HG03095 (cell line): ENCODE results near the gene PLCL2.
"Not testable (repeated sequence)": the region's sequence is repeated elsewhere in the genome, so short reads cannot be mapped to it uniquely, and the experiment has no call there.

Source experiments
- ATAC-seq: cut with Tn5 transposase; IDR thresholded peaks from one replicate; pipeline ENCODE4 v1.9.1; 2021; ENCODE audit warnings: moderate library complexity; ENCODE audit not compliant: unreplicated experiment

Gene PLCL2

DNA sequence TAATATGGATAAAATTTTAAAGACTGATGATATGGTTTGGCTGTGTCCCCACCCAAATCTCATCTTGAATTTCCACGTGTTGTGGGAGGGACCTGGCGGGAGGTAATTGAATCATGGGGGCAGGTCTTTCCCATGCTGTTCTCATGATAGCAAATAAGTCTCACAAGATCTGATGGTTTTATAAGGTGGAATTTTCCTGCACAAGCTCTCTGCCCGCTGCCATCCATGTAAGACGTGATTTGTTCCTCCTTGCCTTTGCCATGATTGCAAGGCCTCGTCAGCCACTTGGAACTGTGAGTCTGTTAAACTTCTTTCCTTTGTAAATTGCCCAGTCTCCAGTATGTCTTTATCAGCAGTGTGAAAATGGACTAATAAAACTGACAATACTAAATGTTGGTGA lies 222.0 kb downstream of the PLCL2 start:
- ATAC-seq, result not testable (repeated sequence)

DNA sequence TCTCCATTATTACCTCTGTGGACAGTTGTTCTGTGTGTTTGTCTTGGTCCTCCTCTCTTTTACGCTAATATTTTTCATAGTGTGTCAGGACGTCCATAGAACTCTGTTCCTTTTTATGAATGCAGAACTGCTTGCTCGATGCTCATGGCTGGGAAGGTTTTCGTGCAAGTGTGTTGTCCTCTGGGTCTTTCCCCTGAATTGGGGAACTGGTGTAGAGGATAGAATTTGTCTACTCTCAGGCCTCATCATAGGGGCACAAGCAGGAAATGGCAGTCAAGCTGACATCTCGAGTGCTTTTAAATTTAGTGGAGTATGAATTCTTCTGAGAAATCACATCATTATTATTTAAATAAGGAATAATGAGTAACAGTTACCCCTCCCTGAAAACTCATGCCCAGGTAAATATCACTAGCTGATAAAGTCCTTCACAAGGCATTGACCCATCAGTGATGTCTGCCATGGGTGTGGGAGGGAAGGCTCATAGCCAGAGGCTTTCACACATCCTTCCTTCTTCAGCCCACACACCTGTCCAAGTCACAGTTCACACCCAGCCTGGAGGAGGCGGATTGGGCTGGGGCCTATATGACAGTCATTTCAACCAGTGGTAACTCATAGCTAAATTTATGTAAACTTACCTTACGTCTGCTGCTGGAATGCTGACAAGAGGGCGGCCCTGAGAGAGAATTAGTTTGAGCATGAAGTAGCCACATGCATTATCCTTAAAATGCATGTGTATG lies 226.1 kb downstream of the PLCL2 start:
- no peak for ATAC-seq

DNA sequence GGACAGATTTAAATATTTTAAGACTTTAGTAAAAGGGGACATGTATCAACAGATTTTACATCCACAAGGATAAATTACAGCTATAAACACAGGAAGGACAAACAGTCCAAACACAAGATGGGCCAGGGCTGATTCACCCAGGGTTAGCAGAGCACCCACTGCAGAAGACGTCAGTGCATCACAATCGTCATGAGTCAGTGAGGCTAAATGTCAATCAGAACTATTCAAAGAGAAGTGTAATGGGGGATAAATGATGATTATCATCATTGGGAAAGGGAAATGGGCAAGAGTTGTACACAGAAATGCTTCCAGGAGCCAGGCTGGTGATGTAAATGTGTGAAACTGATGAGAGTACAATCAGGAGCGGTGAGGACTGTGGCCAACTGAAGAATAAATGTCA lies 226.8 kb downstream of the PLCL2 start:
- no peak for ATAC-seq

DNA sequence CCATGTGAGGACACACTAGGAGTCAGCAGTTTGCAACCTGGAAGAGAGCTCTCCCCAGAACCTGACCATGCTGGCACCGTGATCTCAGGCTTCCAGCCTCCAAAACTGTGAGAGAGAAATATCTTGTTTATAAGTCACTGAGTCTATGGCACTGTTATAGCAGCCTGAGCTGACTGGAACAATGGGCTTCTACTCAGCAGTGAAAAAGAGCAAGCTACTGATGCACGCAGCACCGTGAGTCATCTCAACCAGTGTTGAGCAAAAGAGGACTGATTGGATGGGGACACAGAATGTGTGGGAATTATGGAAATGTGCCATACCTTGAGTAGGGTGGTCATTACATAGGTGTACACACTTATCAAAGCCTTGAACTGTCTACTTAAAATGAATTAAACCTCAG lies 230.4 kb downstream of the PLCL2 start:
- ATAC-seq, result no peak

DNA sequence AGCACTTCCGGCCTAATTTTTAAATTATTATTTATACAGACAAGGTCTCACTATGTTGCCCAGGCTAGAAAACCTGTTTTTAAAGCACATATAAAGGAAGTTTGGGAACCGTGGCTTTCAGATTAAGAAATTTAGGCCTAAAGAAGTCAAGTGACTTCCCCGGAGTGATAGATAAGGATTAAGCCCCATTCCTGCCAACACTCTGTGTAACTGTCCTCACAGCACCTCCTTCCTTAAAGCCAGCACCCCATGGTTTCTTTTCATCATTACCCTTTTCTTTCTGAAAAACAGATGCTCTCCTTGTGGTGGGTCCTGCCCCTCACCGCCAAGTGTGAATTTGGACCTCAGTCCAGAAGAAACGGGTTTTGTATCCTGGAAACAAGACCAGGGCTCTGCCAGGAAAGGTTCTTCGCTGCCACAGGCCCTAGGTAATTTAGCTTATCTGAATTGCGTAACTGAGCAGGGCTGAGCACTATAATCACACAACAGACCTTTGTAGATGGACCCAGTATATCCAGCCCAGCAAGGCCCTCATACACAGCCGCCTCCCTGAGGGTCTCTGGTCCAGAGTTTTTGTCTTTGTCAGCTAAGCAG lies 231.3 kb downstream of the PLCL2 start:
- no peak for ATAC-seq

DNA sequence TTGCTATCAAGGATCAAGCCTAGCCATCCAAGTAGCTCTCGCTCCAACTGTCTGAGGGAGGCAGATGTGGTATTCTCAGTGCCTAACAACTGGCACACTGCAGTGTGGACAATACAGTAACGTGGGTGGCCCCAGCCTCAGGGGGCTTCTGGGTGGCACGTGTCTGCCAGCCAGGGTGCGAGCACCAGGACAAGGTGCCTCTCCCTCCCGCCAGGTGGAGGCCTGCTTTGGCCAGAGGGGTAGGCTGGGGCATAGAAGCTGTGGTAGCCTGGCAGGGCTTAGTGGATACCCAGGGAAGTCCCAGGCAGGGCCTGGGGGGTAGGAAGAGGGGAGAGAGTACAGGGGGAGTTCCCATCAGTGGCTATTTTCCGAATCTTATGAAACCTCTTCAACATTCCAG lies 234.0 kb downstream of the PLCL2 start:
- no peak for ATAC-seq

DNA sequence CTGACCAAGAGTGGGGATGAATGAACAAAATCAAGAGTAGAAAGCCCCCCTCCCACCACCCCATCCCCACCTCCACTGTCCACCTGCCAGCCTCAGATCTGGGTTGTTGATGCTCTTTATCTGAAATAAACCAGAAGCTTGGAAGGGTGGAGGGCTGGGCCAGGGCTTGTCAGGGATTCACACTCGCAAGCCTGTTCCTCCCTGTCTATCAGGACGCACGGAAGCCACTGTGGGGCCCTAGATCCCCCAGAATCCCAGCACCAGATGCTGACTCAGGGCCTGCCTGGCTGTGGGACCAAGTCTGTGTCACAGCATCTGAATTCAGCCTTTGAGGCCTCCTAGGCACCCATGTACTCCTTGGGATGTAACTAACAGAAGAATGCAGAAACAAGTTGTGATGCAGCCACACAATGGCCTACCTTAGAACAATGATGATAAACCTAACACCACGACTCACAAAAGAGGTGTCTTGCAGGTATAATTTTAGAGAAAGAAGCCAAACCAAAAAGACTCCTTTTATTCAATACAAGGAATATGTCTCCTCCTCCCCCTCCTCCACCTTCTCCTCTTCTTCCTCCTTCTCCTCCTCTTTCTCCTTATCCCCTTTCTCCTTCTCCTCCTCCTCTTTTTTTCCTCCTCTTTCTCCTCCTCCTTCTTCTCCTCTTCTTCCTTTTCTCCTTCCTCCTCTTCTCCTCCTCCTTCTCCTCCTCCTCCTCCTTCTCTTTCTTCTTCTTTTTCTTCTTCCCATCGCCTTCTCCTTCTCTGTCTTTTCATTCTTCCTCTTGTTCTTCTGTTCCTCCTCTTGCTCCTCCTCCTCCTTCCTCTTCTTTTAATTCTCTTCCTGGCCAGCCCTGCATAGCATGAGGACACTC lies 234.7 kb downstream of the PLCL2 start:
- no peak for ATAC-seq

DNA sequence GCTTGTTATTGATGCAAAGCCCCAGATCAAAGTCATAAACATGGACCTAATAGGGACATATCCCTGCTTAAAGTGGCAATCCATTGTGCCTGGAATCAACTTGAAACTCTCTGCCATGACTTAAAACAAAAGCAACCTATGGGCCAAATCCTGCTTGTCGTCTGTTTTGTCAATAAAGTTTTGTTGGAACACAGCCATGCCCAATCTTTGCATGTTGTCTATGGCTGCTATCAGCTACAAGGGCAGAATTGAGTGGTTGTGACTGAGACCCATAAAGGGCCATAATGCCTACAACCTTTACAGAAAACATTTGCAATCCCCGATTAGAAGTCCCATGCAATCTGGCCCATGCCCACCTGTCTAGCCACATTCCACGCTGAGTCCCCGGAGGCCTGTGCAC lies 235.4 kb downstream of the PLCL2 start:
- ATAC-seq, result no peak

DNA sequence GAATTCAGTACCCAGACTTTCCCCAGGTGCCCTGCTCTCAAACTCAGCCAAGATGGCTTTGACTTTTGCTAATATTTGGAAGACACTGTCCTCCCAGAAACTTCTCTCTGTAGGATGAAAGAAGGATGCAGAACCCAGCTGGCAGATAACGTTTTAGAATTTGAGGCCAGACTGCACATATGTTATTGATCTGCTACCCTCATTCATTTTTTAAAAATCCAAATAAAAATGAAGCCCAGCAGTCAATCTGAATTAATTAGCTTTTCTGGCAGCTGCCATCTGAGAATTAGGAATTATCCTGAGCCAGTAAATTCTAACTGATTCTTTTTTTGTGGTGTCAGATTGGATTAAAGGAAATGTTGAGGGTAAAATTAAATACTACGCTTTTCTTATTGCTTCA lies 236.6 kb downstream of the PLCL2 start:
- no peak for ATAC-seq

DNA sequence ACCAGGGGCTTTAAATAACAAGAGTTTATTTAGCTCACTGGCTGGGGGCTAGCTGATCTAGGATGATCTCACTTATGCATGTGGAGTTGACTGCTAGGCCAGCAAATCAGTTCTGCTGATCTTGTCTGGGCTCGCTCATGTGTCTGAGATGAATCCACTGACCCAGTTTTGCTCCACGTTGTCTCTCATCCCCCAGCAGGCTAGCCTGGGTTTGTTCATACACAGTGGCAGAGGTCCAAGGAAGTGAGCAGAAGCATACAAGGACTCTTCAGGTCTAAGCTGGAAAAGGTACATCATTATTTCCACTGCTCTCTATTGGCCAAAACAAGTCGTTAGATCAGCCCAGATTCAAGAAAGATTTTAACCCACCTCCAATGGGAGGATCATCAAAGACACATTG lies 238.0 kb downstream of the PLCL2 start:
- no peak for ATAC-seq

DNA sequence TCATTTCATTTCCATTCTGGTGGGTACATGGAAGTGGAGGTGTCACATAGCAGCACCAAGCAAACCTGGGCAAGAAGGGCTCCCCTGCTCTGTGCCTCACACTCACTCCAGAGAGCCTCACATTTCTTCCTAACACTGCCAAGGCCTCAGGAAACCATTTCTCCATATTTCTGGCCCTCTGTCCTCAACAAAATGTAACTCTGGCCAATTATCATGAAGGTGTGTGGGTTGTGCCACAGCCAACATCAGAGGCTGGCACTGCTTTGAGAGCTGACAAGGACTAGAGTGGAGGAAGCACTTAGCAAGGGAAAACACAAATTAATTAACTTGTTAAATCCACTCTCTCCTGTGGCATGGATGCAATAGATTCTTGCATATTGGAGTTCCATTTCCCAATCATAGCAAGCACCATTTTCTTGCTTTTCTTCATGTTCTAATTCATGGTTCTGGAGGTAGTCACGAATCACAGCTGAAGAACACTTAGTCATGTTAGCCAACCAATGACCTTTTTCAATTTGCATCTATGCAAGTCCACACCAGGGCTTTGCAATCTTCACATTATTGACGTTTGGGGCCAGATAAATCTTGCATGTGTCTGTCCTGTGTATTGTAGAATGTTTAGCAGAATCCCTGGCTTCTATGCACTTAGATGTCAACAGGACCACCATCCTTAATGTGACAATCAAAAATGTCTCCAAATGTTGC lies 241.1 kb downstream of the PLCL2 start:
- no peak for ATAC-seq

DNA sequence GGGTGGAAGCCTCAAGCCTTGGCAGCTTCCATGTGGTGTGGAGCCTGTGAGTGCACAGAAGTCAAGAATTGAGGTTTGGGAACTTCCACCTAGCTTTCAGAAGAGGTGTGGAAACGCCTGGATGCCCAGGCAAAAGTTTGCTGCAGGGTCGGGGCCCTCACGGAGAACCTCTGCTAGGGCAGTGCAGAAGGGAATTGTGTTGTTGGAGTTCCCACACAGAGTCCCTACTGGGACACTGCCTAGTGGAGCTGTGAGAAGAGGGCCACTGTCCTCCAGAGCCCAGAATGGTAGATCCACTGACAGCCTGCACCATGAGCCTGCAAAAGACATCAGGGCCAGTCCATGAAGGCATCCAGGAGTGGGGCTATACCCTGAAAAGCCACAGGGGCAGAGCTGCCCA lies 243.9 kb downstream of the PLCL2 start:
- not testable (repeated sequence) for ATAC-seq

DNA sequence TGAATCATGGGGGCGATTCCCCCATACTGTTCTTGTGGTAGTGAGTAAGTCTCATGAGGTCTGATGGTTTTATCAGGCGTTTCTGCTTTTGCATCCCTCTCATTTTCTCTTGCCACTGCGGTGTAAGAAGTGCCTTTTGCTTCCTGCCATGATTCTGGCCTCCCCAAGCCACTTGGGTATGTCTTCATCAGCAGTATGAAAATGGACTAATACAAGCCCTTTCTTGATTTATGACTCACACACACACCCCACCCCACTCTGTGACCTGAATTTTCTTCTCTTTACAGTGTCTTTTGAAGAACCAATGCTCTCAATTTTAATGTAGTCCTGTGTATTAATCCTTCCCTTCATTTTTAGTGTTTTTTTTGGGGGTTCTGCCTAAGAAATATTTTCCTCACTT lies 244.8 kb downstream of the PLCL2 start:
- no peak for ATAC-seq

DNA sequence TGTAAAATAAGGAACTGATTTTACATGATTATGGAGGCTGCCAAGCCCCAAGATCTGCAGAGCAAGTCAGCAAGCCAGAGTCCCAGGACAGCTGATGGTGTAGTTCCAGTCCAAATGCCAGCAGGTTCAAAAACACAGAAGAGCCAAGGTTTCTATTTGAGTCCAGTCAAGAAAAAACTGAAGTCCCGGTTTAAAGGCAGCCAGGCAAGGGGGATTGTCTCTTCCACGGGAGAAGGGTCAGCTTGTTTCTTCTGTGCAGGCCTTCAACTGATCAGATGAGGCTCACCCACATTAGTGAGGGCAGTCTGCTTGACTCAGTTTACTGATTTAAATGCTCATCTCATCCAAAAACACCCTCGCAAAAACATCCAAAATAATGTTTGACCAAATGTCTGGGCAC lies 246.2 kb downstream of the PLCL2 start:
- no peak for ATAC-seq

DNA sequence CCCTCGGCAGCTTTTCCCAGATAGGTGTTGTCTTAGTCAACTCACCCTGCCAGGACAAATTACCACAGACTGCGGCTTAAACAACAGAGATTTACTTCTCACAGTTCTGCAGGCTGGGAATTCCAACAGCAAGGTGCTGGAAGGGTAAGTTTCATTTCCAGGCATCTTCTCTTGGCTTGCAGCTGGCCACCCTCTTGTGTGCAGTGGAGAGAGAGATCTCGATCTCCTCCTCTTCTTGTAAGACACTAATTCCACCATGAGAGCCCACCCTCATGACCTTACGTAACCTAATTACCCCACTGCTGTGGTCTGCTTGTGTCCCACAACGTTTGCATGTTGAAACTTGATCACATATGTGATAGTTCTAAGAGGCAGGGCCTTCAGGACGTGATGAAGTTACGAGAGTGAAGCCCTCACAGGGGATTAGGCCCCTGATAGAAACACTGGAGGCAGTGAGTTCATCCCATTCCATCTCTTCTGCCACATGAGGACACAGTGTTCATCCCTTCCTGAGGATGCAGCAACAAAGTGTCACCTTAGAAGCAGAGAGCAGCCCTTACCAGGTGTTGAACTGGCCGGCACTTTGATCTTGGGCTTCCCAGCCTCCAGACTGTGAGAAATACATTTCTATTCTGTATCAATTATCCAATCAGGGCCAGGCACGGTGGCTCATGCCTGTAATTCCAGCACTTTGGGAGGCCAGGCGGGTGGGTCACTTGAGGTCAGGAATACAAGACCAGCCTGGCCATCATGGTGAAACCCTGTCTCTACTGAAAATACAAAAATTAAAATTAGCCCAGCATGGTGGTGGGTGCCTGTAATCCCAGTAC lies 247.7 kb downstream of the PLCL2 start:
- ATAC-seq, result no peak

DNA sequence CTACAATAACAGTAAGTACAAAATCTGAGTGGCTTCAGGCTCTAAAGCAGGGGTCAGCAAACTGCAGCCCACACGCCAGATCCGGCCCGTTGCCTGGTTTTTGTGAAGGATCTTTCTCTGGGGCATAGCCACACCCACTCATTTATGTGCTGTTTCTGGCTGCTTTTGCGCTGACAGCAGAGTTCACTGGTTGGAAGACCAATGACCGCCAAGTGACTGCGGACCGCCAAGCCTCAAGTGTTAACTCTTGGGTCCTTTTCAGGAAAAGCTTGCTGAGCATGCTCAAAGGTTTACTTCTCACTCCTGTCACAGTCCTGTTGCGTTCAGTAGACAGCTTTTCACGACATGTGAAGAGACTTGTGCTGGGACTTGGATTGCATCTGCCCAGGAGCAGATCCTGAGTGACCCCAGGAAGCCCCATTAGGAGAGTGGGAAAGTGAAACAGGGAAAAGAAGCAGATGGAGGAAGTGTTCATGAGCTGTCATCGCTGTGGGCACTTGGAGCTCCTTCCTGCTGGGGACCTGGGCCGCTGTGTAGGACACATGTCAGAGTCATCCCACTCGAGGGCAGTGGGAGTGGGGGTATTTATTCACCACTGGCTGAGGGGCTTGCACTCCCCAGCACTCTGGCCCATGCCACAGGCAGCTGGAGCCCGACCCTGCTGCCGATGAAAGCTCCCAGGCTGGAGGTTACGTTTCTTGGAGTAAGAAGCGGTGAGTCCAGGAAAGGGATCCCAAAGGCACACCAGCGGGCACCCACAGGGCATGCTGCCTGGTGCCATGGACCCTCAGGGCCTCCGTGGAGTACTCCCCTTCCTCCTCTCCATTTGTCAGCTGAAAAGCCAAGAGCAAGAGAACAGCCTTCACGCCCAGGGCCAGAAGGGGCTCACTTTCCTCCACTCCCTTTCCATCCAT lies 249.1 kb downstream of the PLCL2 start:
- ATAC-seq, result no peak

DNA sequence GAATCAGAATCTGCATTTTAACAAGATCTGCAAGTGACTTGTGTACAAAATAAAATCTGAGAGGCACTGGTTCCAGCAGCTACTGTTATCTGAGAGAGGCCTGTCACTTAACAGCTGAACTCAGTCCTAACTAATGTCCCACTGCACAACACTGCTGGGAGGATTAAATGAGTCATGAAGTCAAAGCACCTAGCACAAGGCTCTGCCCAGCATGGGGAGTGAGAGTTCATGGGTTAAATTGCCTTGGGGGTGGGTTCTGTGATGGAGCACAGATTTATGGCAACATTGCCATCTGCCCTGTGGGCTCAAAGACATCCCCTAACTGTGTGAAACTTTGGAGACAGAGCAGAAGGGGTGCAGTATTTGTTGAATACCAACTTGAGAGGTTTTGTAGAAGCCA lies 250.9 kb downstream of the PLCL2 start:
- no peak for ATAC-seq

DNA sequence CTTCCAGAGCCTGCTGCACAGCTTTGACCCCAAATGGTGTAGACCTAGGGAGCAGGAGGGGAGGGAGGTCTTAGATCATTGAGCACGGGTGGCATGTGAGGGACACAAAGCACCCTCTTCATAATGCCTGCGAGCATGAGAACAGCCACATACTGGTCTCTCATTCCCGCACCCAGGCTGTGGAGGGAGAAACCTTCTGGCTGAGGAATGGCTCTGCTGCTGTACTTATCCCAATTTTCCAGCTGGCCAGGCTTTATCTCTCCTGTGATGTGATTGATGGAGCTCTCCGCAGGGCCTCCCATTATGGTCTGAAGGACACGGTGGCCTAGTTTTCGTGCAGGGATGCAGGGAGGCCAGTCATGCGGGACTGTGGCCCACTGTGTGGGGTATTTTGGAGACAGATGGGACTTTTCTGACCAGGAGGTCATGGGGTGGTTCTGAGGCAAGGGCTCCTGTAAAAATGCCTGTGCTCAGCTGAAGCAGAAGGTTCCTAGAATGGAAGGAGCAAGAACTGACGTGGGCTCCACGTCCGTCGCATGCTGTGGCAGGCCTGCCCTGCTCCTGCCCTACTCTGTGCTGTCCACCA lies 251.5 kb downstream of the PLCL2 start:
- ATAC-seq, result no peak

DNA sequence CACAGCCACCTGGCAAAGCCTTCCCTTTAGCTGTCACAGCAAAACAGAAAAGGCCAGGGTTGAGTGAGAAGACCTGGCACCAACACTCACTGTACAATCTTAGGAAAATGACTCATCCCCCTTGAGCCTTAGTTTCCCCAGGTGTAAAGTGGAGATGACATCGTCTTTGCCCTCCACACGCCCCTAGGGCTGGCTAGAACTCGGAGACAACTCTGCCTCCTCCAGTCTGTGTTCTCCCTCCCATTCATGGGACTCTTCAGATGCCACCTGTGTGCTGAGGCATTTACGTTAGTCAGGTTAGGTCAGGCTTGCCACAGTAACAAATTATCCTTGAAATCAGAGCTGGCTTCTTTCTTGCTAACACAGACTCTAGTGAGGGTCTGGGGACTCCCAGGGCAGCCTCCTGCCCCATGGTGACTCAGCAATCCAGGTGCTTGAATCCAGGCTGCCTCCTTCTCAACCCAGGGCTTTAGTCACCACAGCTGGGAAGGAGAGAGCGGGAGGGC lies 252.6 kb downstream of the PLCL2 start:
- no peak for ATAC-seq
